Tibial artery (tissue), 4 donors: Measurements from ENCODE around the gene TRPT1.

Source experiments
- DNase-seq, 2 donors: peaks; one replicate each; pipeline ENCODE4 v3.0.0-alpha.2; 2019
- H3K27ac ChIP-seq, 2 donors: fragments of 200-600 bp; sonication (generic) in 1 of 2; 1 replicate in 1 of 2; 2 replicates in 1 of 2; pipeline ENCODE4 v1.5.1; 2018 to 2019; ENCODE audit warnings: mild to moderate bottlenecking in 1 of 2
- H3K27me3 ChIP-seq, 2 donors: fragments of 200-600 bp; sonication (generic) in 1 of 2; one replicate each; pipeline versions ENCODE4 v1.5.1 to v1.6.0; 2016 to 2019
- H3K36me3 ChIP-seq, 3 donors: fragments of 200-600 bp; sonication (generic) in 2 of 3; one replicate each; pipeline ENCODE4 v1.5.1; 2016 to 2019; ENCODE audit warnings: mild to moderate bottlenecking in 2 of 3
- H3K4me1 ChIP-seq, 4 donors: fragments of 200-600 bp; sonication (generic) in 2 of 4; 1 replicate in 3 of 4; 2 replicates in 1 of 4; pipeline ENCODE4 v1.5.1; 2016 to 2019
- H3K4me3 ChIP-seq, 2 donors: fragments of 200-600 bp; sonication (generic) in 1 of 2; 1 replicate in 1 of 2; 2 replicates in 1 of 2; pipeline ENCODE4 v1.5.1; 2018 to 2019; ENCODE audit warnings: mild to moderate bottlenecking in 2 of 2
- H3K9me3 ChIP-seq, 3 donors: fragments of 200-600 bp; sonication (generic) in 1 of 3; one replicate each; pipeline ENCODE4 v1.5.1; 2016 to 2019
- intact Hi-C: fragments of 100-400 bp; cut with DNase I; formaldehyde crosslinking; loops from one replicate; pipeline ENCODE4 v1.15.0; 2023; ENCODE audit warnings: low total_unique reads
- TF ChIP-seq, protein P1 (sequence below), 2 experiments: fragments of 200-600 bp in 1 of 2; fragments of 450-650 bp in 1 of 2; IDR thresholded peaks; one replicate each; pipeline ENCODE4 v1.5.1; 2017 to 2019; ENCODE audit warnings: antibody characterized with exemption in 2 of 2, mild to moderate bottlenecking in 1 of 2, moderate library complexity in 1 of 2

The TRPT1 gene

DNA sequence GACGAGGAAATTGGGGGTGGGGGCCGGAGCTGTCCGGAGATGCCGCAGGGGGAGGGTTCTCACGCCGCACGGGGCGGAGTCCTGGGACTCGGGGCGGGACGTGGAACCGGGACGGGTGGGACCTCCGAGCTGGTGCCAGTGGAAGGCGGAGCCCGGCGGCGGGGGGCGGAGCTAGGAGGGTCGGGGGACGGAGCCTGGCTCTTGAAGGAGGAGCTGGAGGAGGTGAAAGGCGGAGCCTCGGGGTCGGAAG lies 15.2 kb upstream of the TRPT1 start:
- H3K36me3 ChIP-seq, result peaks cover 6 to 44% (median 11%) of the 10 kb centered on the region in 3 donors
- no peaks in the 10 kb centered on the region for H3K27me3 ChIP-seq
- H3K4me1 ChIP-seq, result peaks cover 0 to 54% (median 40%) of the 10 kb centered on the region in 4 donors
- TF ChIP-seq, protein P1, sequence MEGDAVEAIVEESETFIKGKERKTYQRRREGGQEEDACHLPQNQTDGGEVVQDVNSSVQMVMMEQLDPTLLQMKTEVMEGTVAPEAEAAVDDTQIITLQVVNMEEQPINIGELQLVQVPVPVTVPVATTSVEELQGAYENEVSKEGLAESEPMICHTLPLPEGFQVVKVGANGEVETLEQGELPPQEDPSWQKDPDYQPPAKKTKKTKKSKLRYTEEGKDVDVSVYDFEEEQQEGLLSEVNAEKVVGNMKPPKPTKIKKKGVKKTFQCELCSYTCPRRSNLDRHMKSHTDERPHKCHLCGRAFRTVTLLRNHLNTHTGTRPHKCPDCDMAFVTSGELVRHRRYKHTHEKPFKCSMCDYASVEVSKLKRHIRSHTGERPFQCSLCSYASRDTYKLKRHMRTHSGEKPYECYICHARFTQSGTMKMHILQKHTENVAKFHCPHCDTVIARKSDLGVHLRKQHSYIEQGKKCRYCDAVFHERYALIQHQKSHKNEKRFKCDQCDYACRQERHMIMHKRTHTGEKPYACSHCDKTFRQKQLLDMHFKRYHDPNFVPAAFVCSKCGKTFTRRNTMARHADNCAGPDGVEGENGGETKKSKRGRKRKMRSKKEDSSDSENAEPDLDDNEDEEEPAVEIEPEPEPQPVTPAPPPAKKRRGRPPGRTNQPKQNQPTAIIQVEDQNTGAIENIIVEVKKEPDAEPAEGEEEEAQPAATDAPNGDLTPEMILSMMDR (IDR thresholded peaks at IDR 0.05), result no peak
- DNase-seq, result peak; percentile 99 to 100
- peak overlapping the region; percentile 62 to 98 for H3K4me3 ChIP-seq
- intact Hi-C loops, result no loop called here
- no peaks in the 10 kb centered on the region for H3K9me3 ChIP-seq
- H3K27ac ChIP-seq, result peak overlapping the region; percentile 87 to 97

DNA sequence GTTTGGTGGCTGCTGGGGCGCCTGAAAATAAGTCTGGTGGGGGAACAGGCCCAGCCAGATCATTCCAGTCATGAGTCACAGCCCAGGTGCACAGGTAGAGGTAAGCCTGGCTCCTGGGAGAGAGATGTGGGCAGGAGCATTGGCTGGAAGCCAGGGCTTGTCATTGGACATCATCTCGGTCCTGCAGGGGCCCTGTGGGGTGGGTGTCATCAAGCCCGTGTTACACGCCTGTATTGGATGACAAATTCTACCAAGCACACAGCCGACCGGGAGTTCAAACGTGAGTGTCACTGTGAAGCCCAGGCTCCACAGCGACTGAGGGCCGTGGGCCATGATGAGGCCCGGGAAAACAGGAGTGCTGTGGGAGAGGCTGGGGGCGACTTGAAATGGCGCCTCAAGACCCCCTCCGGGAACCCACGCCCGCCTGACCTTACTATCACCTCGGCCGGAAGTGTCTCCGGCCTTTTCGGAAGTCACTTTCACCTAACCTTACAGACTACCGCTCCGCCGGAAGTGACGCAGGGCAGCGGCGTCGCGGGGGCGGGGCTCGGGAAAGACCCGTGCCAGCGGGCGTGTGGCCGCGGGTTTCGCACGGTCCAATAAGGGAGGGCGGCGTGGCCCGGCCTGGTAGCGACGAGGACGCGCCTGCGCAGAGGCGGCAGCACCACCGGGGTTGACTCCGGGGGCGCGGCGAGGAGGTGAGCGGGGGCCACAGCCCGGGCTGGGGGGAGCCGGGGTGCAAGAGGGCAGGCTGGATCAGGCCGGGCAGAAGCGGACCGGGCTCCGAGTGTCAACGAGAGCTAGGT lies 14.7 kb upstream of the TRPT1 start, which contains the start of gene FKBP2:
TSS of gene FKBP2 (plus strand) at position 661 of the 806 bp plus-strand sequence. CDS start 1,293 bp downstream, outside the sequence.
- Histone ChIP-seq H3K4me1 (peaks cover 3 to 53% (median 42%) of the 10 kb centered on the region in 4 donors), H3K36me3 (peaks cover 6 to 44% (median 16%) of the 10 kb centered on the region in 3 donors)
- intact Hi-C loops, result no loop called here

GRCh38 chr11:64239662-64240434 lies 13.9 kb upstream of the TRPT1 start:
- peak overlapping the region; percentile 62 to 98 for H3K4me3 ChIP-seq
- H3K27ac ChIP-seq, result peak overlapping the region; percentile 87 to 97
- no peak for DNase-seq
- peaks cover 6 to 44% (median 16%) of the 10 kb centered on the region in 3 donors for H3K36me3 ChIP-seq
- no peaks in the 10 kb centered on the region for H3K9me3 ChIP-seq
- intact Hi-C loops, result no loop called here
- H3K4me1 ChIP-seq, result peaks cover 7 to 53% (median 42%) of the 10 kb centered on the region in 4 donors
- TF ChIP-seq, protein P1 (IDR thresholded peaks at IDR 0.05), result no peak
- no peaks in the 10 kb centered on the region for H3K27me3 ChIP-seq

More for the DNA sequence above, 14.7 kb upstream of the TRPT1 start, which contains the start of gene FKBP2:
- Histone ChIP-seq H3K4me3 (peak within 1 kb of the TSS; percentile 62 to 98), H3K27ac (peak within 1 kb of the TSS; percentile 87 to 97), H3K9me3 (no peaks in the 10 kb centered on the region), H3K27me3 (no peaks in the 10 kb centered on the region)
- TF ChIP-seq, protein P1 (IDR thresholded peaks at IDR 0.05), result no peak
- DNase-seq, result peak; percentile 97 to 99

DNA sequence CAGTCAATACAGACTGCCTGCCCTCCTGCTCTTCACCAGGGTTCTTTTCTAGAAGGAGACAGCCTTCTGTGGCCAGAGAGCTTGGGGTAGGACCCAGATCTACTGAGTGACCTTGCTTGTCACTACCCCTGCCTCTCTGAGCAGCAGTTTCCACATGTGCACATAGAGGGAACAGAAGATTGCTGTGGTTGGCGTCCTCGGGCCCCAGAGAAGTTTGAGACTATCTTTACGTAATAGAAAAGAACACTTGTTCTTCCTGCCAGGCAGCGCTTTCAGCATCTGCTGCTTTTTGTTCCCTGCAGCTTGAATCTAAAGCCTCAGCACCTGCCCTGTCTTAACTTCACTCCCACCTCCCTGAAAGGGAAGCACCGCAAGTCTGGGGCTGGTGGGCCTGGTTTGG lies 13.0 kb upstream of the TRPT1 start:
- intact Hi-C loops, result no loop called here
- peaks cover 6 to 40% (median 16%) of the 10 kb centered on the region in 3 donors for H3K36me3 ChIP-seq
- H3K4me1 ChIP-seq, result peaks cover 7 to 48% (median 38%) of the 10 kb centered on the region in 4 donors
- no peaks in the 10 kb centered on the region for H3K9me3 ChIP-seq
- DNase-seq, result no peak
- TF ChIP-seq, protein P1 (IDR thresholded peaks at IDR 0.05), result no peak
- no peak overlapping the region for H3K27ac ChIP-seq
- no peak overlapping the region for H3K4me3 ChIP-seq
- no peaks in the 10 kb centered on the region for H3K27me3 ChIP-seq

DNA sequence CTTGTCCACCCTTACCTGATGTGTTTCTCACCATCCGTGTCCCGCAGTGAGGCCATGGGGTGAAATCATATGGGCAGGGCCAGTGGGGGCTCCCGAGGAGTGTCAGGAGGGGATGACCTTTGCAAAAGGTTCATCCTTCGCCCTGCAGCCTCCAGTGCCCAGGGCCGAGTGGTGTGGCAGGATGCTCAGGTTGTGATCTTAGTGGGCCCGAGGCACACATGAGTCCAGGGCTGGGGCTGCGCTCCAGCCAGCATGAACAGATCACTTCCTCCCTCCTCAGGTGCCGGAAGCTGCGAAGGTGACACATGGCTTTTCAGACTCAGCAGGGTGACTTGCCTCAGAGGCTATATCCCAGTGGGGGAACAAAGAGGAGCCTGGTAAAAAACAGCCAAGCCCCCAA lies 12.1 kb upstream of the TRPT1 start:
- no peak overlapping the region for H3K27ac ChIP-seq

More for the DNA sequence above, 12.1 kb upstream of the TRPT1 start:
- Histone ChIP-seq H3K4me3 (no peak overlapping the region), H3K27me3 (no peaks in the 10 kb centered on the region), H3K9me3 (no peaks in the 10 kb centered on the region), H3K36me3 (peaks cover 6 to 31% (median 16%) of the 10 kb centered on the region in 3 donors), H3K4me1 (peaks cover 7 to 49% (median 41%) of the 10 kb centered on the region in 4 donors)
- TF ChIP-seq, protein P1 (IDR thresholded peaks at IDR 0.05), result no peak
- intact Hi-C loops, result no loop called here
- DNase-seq, result no peak
